HG02970 (cell line): Measurements from ENCODE around the gene DCLK1.

Experiments
- ATAC-seq: cut with Tn5 transposase; IDR thresholded peaks from one replicate; pipeline ENCODE4 v1.9.1; 2021; ENCODE audit warnings: mild to moderate bottlenecking, moderate library complexity, moderate number of reproducible peaks; ENCODE audit not compliant: unreplicated experiment, low FRiP score

DCLK1 gene

DNA sequence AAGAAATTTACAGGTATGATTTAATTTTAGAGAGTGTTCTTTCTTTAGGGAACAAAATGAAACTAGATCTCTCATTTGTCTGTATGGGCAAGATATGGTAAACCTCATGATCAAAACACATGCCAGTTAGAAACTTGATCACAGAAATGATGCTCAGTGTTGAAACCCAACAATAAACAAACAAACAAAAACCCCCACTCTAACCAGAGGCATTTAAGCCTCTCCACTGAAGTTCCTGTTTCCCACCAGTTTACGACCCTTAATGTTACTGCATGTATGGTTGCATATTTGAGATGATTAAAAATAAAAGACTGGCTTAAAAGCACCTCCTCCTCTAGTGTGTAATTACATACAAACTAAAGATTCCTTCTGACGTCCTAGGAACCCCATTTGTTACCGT, 361.4 kb downstream of the DCLK1 start:
- no peak for ATAC-seq

DNA sequence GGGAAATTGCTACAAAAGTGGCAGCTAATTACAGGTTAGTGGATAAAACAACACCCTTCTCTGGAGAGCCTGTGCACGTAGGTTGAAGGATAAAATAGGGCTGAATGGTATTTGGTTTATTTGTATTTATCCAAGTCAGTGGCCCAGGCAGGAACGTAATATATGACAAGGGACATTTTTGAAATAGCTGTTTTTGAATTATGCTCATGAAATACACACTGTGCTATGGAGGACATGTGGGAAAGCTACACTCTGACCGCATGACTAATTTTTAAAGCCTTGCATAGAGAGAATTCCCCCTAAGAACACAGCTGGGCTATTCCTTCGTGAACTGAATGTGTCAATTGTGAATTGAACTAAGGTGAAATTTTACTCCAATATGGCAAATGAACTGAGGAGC, 362.6 kb downstream of the DCLK1 start:
- no peak for ATAC-seq

DNA sequence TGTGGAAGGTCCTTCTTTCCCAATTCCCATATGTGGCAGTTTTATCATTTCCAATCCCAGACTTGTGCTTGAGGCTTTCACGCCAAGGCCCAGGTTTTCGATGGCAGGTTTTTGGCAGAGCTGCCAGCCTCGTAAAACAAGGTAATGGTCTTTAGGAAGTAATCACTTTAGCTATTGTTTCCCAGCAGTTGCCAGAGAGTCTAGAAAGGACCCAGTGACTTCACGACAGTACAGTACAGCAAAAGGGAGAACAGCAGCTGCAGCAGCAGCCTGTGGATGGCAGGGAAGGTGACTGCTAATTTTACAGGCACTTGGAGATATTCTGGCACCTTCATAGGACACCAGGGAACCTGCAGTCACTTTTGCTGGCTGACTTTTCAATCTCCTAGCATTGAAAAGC, 363.1 kb downstream of the DCLK1 start:
- no peak for ATAC-seq

DNA sequence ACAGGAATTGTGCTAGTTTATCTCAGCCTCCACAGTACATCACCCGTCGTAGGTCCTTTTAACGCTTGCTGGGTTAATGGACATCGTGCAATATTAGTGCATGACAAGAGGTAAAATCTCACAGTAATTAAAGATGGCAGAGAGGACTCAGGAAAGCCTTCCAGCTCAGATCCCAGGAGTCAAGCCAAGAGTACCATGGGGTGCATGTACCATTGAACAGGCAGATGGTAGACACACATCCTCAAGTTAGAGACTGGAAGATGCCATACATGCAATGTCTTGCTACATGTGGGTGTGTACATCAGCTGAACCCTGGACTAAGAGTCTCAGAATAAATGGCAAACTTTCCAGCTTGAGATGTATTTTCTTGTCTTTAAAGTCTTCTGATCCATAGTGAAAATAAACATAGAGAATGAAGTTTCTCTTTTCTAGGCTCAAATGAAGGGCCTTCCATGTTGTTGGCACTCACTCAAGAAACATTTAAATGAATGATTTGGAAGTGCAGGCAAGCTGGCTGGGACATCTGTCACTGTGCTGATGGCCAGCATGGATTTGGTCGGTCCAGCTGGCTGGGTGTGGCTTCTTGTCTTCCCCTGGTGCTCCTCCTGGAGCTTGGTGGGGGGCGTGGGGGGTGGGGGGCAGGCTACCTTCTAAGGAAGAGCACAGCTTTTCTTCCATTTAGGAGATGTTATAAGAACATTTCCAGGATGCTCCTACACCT, 363.8 kb downstream of the DCLK1 start:
- ATAC-seq, result no peak

DNA sequence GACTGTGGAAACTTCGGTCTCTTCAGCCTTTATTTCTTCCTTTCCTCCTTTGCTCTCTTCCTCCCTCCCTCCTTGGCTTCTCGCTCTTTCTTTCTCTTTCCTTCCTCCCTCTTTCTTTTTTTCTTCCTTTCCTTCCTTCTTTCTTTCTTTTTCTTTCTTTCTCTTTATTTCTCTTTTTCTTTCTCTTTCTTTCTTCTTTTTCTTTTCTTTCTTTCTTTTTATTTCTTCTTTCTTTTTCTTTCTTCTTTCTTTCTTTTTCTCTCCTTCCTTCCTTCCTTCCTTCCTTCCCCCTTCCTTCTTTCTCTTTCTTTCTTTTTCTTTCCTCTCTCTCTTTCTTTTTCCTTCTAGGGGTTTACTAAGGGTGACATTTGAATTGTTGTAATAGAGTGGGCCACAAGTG, 364.5 kb downstream of the DCLK1 start:
- ATAC-seq, result no peak

DNA sequence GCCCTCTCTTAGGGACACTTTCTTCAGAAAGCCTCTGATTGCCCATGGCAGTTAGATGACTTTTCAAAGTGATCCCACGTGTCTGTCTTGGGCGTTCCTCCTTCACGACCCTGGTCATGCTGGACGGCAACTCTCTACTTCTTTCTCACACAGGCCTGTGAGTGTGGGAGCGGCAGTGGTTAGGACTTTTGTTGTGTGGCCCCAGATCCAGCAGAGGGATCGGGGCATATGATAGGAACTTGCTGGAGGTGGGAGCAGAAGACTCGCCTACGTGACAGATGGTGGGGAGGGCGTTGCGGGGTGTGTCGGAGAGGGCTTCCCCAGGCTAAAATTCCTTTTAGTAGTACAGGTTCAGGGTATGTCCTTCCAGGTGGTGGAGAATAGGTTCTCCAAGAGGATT, 365.2 kb downstream of the DCLK1 start:
- no peak for ATAC-seq

DNA sequence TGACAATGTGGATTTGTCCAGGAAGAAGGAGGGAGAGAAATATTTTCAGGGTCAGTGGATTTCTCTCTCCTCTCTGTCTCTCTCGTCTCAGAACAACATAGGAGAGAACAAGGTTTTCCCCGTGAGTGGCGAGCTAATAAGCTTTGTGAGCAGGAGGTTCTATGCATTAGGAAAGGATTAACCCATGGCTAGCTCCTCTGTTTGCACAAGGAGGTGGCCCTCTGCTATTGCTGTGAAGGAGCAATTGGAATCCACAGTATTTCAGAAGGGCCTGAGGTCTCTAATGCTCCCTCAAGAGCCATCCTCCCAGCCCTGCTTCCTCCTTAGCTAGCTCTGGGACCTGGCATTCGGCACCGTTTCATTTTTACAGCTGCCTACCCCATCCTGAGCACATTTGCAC, 365.8 kb downstream of the DCLK1 start:
- ATAC-seq, result no peak

DNA sequence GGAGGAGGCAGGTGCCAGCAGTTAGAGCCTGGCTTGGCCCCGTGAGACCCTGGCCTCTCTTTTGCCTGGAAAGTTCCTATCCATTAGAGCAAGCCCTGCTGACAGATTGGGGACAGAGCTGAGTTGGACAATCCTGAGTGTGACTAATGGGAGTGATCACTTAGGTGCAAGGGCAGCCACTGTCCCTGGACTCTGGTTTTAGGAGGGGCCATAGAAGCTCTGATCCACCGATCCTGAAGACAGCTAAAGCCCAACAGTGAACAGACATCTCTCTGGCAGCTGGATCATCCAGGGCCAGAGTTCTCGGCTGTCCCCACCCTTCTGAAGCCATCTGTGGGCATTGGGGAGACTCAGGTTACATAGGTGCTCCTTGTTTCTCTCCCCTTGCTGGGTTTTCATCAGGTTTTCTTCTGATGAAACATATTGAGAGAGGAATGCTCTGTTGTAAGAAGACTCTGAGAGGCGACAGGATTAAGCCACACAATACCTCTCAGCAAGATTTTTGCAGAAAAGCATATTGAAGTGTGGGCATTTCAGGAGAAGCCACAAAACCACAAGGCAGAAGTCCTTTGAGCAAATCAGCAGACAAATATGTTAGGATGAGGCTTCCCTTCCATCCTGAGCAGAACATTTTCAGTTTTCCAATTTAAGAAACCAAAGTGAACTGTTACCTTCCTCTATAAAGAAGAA, 366.7 kb downstream of the DCLK1 start:
- no peak for ATAC-seq

DNA sequence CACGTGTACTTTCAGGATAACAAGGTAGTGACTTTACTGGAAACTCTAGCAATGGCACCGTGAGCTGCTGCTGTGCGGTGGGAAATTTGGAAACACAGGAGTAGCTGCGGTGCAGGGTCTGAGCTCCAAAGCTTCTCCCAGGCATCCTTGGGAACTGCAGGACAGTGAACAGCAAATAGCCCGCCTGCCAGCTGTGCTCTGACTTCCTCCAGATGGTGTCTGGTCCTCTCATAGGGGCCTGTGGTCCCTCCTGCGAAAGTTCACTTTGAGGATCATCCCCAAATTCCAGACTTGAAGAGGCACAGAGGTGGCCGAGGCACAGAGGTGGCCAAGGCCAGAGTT, 367.4 kb downstream of the DCLK1 start:
- no peak for ATAC-seq

DNA sequence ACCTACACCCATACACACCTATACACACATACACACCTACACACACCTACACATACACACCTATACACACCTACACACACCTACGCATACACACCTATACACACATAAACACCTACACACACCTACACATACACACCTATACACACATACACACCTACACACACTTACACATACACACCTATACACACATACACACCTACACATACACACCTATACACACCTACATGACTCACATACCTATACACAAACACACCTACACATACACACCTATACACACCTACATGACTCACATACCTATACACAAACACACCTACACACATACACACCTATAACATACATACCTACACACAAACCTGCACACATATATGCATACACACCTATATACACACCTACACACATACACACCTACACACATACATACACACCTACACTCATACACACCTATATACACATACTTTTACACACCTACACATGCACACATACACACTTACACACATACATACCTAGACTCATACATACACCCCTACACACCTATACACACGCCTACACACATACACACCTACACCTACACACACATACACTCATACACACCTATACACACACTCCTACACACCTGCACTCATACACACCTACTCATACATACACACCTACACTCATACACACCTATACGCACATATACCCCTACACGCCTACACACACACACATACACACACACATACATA, 368.0 kb downstream of the DCLK1 start:
- ATAC-seq, result no peak

DNA sequence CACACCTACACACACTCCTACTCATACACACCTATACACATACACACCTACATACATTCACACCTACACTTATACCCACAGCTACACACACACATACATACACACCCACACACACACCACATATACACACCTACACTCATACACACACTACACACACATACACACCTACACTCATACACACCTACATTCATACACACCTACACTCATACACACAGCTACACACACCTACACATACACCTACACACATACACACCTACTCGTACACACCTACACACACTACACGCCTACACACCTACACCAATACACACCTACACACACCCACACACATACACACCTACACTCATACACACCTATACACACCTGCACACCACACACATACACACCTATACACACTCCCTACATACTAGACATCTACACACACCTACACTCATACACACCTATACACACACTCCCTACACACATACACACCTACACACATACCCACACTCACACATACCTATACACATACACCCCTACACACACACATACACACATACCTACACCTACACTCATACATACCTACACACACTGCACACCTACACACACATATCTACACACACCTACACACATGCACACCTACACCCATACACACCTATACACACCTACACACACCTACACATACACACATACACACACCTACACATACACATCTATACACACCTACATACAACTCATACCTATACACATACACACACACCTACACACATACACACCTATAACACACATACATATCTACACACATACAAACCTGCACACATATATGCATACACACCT, 369.5 kb downstream of the DCLK1 start:
- ATAC-seq, result no peak

DNA sequence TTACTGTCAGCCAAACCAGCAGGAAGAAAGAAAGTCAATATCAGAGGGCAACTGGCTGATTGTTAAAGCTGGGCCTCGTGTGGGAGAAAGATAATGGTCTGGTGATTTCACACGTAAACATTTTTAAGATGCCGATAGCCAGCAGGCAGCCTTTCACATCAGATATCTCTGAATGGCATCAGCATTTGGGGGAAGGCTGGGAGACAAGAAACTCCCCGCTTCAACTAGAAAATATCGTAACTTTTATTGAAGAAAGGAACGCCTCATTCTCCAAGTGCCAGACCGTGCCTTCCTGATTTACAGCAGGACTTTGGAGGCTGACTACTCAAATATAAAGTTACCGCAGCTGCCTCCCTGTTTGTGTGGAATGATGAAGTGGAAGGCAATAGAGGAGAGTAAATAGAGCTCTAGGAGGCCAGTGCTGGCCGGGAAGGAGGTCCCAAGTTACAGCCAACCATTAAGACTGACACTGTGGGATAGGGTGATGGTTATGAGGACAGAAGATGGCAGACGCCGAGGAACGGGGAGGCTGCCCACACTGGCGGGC, 370.4 kb downstream of the DCLK1 start:
- ATAC-seq, result no peak

DNA sequence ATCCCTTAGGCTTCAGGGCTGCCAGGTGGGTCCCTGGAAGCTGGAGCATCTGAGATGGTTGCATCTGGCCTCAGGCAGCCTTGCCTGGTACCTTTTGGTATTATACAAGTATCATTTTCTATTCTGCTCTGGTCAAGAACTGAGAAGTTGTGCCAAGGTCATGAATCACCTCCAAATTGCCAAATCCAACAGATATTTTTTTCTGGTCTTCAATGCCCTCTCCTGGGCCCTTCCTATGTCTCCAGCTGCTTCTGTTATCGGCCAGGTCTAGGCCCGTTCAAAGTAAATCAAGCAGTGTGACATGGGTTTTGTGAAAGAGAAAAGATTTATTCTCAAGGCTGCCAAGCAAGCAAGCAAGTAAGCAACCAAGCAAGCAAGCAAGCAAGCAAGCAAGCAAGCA, 383.6 kb downstream of the DCLK1 start:
- no peak for ATAC-seq

DNA sequence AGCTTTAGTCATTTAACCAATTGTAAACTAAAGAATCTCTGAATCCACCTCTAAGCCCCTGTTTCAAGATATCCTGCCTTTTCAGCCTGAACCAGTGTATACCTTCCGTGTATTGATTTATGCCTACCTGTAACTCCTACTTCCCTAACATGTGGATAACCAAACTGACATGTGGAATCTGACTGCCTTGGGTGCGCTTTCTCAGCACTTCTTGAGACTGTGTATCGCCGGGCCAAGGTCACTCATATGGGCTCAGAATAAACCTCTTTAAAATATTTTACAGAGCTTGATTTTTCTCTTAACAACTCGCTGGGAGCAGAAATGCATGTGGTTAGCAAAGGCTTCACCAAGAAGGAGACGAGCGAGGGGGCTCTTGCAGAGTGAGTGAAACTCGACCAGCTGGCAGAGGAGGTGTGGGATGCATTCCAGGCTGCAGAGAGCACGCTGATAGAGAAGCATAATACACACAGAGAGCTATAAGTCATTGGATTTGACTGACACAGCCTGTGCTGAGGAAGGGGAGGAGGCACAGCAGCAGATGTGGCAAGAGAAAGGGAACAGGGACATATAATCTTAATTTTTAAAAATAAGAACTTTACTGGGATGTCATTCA, 386.5 kb downstream of the DCLK1 start:
- no peak for ATAC-seq

DNA sequence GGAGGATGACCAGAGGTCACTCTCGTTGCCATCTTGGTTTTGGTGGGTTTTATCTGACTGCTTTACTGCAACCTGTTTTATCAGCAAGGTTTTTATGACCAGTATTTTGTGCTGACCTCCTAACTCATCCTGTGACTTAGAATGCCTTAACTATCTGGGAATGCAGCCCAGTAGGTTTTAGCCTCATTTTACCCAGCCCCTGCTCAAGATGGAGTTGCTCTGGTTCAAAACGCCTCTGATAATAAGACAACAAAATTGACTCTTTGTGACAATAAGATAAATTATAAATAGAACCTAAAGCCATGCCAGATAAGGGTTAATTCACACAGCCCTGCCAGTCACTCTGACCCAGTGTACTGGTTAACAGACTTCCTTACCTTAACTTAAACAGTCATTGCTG, 387.0 kb downstream of the DCLK1 start:
- ATAC-seq, result no peak

DNA sequence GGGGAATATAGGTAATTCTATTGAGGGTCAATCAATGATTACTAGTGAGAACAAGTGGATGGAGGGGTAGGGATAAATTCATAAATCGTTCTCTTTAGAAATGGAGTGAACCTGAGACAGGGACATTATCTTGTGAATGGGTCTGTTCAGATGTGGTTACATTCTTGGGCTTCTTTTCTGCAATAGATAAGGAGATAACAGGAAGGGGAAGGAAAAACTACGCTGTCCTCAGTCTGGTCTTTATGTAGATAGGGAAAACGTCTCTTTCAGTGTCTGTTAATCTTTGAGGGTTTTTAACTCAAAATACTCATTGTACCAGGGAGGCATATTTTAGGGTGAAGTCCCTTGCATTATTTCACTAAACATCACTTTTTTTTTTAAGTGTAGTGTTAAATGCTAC, 388.0 kb downstream of the DCLK1 start:
- no peak for ATAC-seq

DNA sequence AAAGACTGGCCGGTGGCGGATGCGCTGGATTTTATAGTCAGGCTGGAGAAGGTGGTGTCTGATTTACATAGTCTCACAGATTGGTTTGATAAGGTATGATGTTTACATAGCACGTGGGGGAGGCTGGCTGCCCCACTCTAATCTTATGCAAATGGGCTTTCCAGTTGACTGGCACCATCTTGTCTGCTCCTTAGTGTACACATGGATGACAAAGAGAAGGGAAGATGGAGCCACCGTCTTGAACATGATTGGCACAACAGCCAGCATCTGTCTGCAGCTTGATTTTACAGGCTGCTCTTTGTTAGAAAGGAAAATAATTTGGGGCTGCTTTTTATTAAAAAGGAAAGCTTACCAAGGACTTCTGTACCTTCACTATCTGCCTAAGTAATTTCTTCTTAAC, 389.5 kb downstream of the DCLK1 start:
- no peak for ATAC-seq

DNA sequence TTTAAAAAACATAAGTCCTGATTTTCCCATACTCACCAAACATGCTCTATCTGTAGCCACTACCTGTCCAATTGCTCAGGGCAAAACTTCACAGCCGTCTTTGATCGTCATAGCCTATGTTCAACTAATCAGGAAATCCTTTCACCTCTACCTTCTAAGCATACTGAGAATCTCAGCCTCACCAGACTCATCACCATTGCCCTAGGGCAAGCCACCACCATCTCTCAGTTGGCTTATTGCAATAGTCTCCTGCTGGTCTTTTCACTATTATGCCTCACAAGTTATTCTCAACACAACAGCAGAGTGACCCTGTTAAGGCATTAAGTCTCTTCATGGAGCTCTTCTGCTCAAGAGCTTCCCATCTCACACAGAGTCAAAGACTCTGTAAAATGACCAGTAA, 394.3 kb downstream of the DCLK1 start:
- no peak for ATAC-seq

DNA sequence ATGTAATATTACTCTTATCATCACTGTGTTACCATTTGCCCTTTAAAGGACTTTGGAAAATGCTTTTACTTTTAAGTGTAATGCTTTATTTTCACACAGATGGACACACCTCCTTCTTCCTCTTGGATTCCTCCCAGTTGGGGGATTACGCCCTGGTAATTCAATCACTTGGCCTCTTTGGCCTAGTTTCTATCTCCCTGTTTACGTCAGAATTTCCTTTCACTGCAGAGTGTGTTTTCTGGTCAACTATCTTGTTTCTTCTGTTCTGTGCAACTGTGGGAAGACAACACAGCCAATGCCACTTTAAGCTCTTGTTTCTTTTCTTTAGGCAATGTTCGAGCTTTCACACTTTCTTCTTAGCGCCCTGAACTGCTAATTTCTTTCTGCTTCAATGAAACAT, 397.4 kb downstream of the DCLK1 start:
- no peak for ATAC-seq

DNA sequence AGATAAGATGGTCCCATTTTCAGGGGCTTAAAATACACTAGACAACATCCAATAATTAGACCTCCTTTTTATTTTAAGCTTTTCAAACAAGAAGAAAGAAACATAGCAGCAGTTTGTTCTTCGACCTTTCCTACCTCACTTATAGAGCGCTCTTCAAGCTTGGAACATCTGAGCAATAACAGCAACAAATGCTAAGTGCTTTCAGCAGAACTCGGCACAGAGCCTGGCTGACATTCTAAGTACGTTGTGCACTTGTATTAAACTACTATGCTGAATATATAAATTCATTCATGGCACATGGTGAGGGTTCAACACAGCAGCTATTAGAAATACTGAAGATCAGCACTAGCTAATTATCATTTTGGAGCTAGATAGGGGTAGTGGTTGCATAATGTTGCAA, 398.6 kb downstream of the DCLK1 start:
- ATAC-seq, result no peak
